CD4-positive, alpha-beta T cell treated with Interleukin-17A for 1 hour (primary cell): ENCODE measurements around the gene TMEM183A.

ENCODE experiments used
- DNase-seq: peaks from one replicate; pipeline ENCODE4 v3.0.0-alpha.2; 2020

Gene TMEM183A

GRCh38 chr1:203073469-203073868, 66.3 kb downstream of the TMEM183A start:
- DNase-seq: no peak
